Stimulated activated CD8-positive, alpha-beta memory T cell treated with anti-CD3 and anti-CD28 coated beads, Interleukin-4, amount 100 ng/mL, for 1 hour (primary cell): ENCODE results near the gene P3H3.
"Not testable (repeated sequence)": the region's sequence is repeated elsewhere in the genome, so short reads cannot be mapped to it uniquely, and the experiment has no call there.

Source experiments
- DNase-seq, 2 donors: peaks; one replicate each; pipeline ENCODE4 v3.0.0-alpha.2; 2020; ENCODE audit warnings: low read depth in 2 of 2, low spot score in 1 of 2

The P3H3 gene

GRCh38 chr12:6887460-6887859 lies 59.3 kb downstream of the P3H3 start:
- DNase-seq, result no peak

GRCh38 chr12:6888360-6888759 lies 60.2 kb downstream of the P3H3 start:
- DNase-seq, result no peak

- DNase-seq, result not testable (repeated sequence)
Measured at GRCh38 chr12:6888794-6889193, 60.6 kb downstream of the P3H3 start.
